CD4-positive, alpha-beta T cell (primary cell): ENCODE data around the gene AP2B1. TPM values are rescaled to one million over a fixed set of nuclear protein-coding genes. Genes with fewer than 3 reads are reported as not detected.

Source experiments
- ATAC-seq: fragments of 200-7000 bp; cut with Tn5 transposase; one replicate; pipeline ENCODE4 v1.10.0; 2022; ENCODE audit warnings: mild to moderate bottlenecking; ENCODE audit not compliant: poor library complexity
- CTCF ChIA-PET: fragments of 350-600 bp; sonication (Branson Sonifier 250); formaldehyde crosslinking; loops from one replicate; lab custom pipeline; 2021; ENCODE audit warnings: antibody characterized with exemption, inconsistent platforms; lab: Charles Lee
- POLR2A ChIA-PET: fragments of 350-600 bp; sonication (Branson Sonifier 250); formaldehyde crosslinking; loops from one replicate; lab custom pipeline; 2021; ENCODE audit warnings: antibody characterized with exemption, inconsistent platforms; lab: Charles Lee
- DNase-seq, 14 experiments: peaks; one replicate each; pipeline ENCODE4 v3.0.0-alpha.2; 2013 to 2020; ENCODE audit warnings: mixed read lengths in 2 of 14
- H3K27ac ChIP-seq, 2 donors: one replicate each; pipeline versions ENCODE4 v1.5.1 to v1.7.0; 2013; ENCODE audit warnings: low read length in 2 of 2, low read depth in 1 of 2, mild to moderate bottlenecking in 1 of 2
- H3K27me3 ChIP-seq, 2 experiments: 1 replicate in 1 of 2; 2 replicates in 1 of 2; pipeline versions ENCODE4 v1.6.1 to v1.7.0; 2013; ENCODE audit warnings: low read length in 2 of 2, control low read depth in 1 of 2, mild to moderate bottlenecking in 1 of 2, moderate library complexity in 1 of 2; ENCODE audit not compliant: insufficient read depth in 2 of 2, control insufficient read depth in 1 of 2
- H3K36me3 ChIP-seq: one replicate; pipeline ENCODE4 v1.6.1; 2013; ENCODE audit warnings: low read length, control low read depth; ENCODE audit not compliant: insufficient read depth
- H3K4me1 ChIP-seq: one replicate; pipeline ENCODE4 v1.6.1; 2013; ENCODE audit warnings: low read length, control low read depth; ENCODE audit not compliant: insufficient read depth
- H3K4me3 ChIP-seq: one replicate; pipeline ENCODE4 v1.5.1; 2013; ENCODE audit warnings: mild to moderate bottlenecking, low read length, moderate library complexity
- H3K9me3 ChIP-seq, 2 experiments: 1 replicate in 1 of 2; 2 replicates in 1 of 2; pipeline versions ENCODE4 v1.6.1 to v1.7.0; 2013; ENCODE audit warnings: low read length in 2 of 2, mild to moderate bottlenecking in 2 of 2, control low read depth in 1 of 2, moderate library complexity in 1 of 2; ENCODE audit not compliant: control insufficient read depth in 1 of 2, insufficient read depth in 1 of 2
- H3K27ac Mint-ChIP-seq: one replicate; pipeline ENCODE4 v1.8.0; 2020; ENCODE audit warnings: mixed read lengths
- H3K27me3 Mint-ChIP-seq: one replicate; pipeline ENCODE4 v1.8.0; 2021; ENCODE audit warnings: mixed read lengths
- H3K36me3 Mint-ChIP-seq: one replicate; pipeline ENCODE4 v1.8.0; 2021; ENCODE audit warnings: low read depth, mixed read lengths
- H3K4me1 Mint-ChIP-seq: one replicate; pipeline ENCODE4 v1.8.0; 2021; ENCODE audit warnings: low read depth, mixed read lengths
- H3K4me3 Mint-ChIP-seq: one replicate; pipeline ENCODE4 v1.8.0; 2020; ENCODE audit warnings: mild to moderate bottlenecking, mixed read lengths
- H3K9me3 Mint-ChIP-seq: one replicate; pipeline ENCODE4 v1.8.0; 2020; ENCODE audit warnings: mixed read lengths
- intact Hi-C, 2 experiments: fragments of 100-400 bp; cut with DNase I in 1 of 2; cut with micrococcal nuclease in 1 of 2; formaldehyde crosslinking; loops; one replicate each; pipeline versions ENCODE4 v1.15.1 to v1.9.0; 2023 to 2025; cut with DNase I, micrococcal nuclease
- total RNA-seq, 174 experiments: library from RNA in 2 of 174; stranded (reverse) in 2 of 174; gene quantifications; one replicate each; pipeline ENCODE4 v1.2.3 and lab custom pipeline; 2021 to 2026
- TF ChIP-seq, protein P1 (sequence below): fragments of 200-600 bp; IDR thresholded peaks from one replicate; pipeline ENCODE4 v1.8.0; 2022; ENCODE audit warnings: antibody characterized with exemption, mild to moderate bottlenecking

The AP2B1 gene
- total RNA-seq, 2 experiments from 2014 or later, result 67.0 to 69.2 TPM

DNA sequence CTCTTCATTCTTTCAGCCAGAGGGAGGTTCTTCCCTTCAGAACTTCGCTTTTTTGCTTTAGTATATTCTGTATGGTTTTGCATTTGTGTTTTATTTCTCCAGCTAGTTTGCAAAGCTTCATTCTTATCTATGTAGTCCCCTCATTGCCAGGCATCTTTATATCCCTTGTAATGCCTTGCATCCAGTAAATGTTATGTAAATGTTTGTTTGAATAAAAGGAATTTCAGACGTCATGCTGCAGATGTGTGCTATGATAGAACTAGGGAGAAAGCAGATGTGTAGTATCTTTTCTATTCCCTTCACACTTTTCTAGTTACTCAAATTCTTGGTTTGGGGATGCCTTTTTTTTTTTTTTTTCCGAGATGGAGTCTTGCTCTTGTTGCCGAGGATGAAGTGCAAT lies 81.7 kb downstream of the AP2B1 start:
- Mint-ChIP-seq H3K27ac (no peak overlapping the region), H3K9me3 (no peaks in the 10 kb centered on the region), H3K4me3 (no peak overlapping the region), H3K4me1 (no peaks in the 10 kb centered on the region), H3K27me3 (no peaks in the 10 kb centered on the region), H3K36me3 (peaks cover 83% of the 10 kb centered on the region)
- Histone ChIP-seq H3K4me1 (no peaks in the 10 kb centered on the region), H3K27me3 (no peaks in the 10 kb centered on the region), H3K9me3 (no peaks in the 10 kb centered on the region), H3K36me3 (peaks cover 62% of the 10 kb centered on the region), H3K4me3 (no peak overlapping the region), H3K27ac (no peak overlapping the region)
- TF ChIP-seq, protein P1, sequence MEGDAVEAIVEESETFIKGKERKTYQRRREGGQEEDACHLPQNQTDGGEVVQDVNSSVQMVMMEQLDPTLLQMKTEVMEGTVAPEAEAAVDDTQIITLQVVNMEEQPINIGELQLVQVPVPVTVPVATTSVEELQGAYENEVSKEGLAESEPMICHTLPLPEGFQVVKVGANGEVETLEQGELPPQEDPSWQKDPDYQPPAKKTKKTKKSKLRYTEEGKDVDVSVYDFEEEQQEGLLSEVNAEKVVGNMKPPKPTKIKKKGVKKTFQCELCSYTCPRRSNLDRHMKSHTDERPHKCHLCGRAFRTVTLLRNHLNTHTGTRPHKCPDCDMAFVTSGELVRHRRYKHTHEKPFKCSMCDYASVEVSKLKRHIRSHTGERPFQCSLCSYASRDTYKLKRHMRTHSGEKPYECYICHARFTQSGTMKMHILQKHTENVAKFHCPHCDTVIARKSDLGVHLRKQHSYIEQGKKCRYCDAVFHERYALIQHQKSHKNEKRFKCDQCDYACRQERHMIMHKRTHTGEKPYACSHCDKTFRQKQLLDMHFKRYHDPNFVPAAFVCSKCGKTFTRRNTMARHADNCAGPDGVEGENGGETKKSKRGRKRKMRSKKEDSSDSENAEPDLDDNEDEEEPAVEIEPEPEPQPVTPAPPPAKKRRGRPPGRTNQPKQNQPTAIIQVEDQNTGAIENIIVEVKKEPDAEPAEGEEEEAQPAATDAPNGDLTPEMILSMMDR, result no peak
- CTCF ChIA-PET, result no interaction called here
- POLR2A ChIA-PET, result interaction anchor here (0.7 kb wide), 1 partner anchor 140 kb away, joined by 3 read pairs; the partner anchor contains the start of gene TAF15
- DNase-seq (no peak), ATAC-seq (no peak)
- intact Hi-C loops, result no loop called here

DNA sequence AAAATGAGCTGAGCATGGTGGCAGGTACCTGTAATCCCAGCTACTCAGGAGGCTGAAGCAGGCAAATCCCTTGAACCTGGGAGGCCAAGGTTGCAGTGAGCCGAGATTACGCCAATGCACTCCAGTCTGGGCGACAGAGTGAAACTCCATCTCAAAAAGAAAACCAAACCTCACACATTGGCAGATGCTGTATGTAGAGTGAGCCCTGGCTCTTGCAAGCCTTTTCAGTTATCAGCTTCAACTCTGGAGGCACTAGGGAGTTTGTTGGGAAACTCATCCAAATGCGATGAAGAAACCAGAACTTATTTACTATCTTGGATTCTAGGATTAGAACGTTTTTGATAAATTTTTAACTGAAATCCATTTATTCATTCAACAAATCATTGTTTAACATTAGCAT lies 87.4 kb downstream of the AP2B1 start:
- POLR2A ChIA-PET, result no interaction called here
- no peaks in the 10 kb centered on the region for H3K9me3 ChIP-seq
- Mint-ChIP-seq H3K27ac (no peak overlapping the region), H3K4me3 (no peak overlapping the region), H3K9me3 (no peaks in the 10 kb centered on the region), H3K36me3 (peaks cover 86% of the 10 kb centered on the region), H3K4me1 (peaks cover 9% of the 10 kb centered on the region), H3K27me3 (no peaks in the 10 kb centered on the region)
- CTCF ChIA-PET, result interaction anchor here (0.6 kb wide), 1 partner anchor 510 kb away, joined by 3 read pairs; no protein-coding TSS in a partner anchor
- ATAC-seq (no peak), DNase-seq (no peak)
- H3K36me3 ChIP-seq, result peaks cover 73% of the 10 kb centered on the region
- H3K4me1 ChIP-seq, result no peaks in the 10 kb centered on the region
- no peak overlapping the region for H3K4me3 ChIP-seq
- no peaks in the 10 kb centered on the region for H3K27me3 ChIP-seq
- TF ChIP-seq, protein P1, result no peak
- intact Hi-C loops, result no loop called here
- no peak overlapping the region for H3K27ac ChIP-seq

DNA sequence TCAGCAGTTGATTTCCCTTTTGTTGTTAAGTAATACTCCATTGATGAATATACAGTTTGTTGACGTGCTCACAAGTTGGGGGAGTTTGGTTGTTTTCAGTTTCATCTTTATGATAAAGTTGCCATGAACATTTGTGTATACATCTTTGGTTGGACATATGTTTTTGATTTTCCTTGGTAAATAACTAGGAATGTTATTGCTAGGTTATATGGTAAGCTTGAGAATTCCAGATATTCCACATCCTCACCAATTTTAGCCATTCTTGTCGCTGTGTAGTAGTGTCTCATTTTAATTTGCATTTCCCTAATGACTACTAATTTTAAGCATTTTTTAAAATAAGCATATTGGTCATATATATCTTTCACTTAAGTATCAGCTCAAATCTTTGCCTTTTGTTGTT lies 89.3 kb downstream of the AP2B1 start:
- no peaks in the 10 kb centered on the region for H3K27me3 ChIP-seq
- Mint-ChIP-seq H3K27ac (peak overlapping the region; percentile 43), H3K4me3 (no peak overlapping the region), H3K36me3 (peaks cover 86% of the 10 kb centered on the region), H3K4me1 (peaks cover 9% of the 10 kb centered on the region), H3K9me3 (no peaks in the 10 kb centered on the region), H3K27me3 (no peaks in the 10 kb centered on the region)
- H3K9me3 ChIP-seq, result no peaks in the 10 kb centered on the region
- no peaks in the 10 kb centered on the region for H3K4me1 ChIP-seq
- no peak overlapping the region for H3K27ac ChIP-seq
- H3K36me3 ChIP-seq, result peaks cover 73% of the 10 kb centered on the region
- no peak for ATAC-seq
- CTCF ChIA-PET, result no interaction called here
- POLR2A ChIA-PET, result interaction anchor here (0.6 kb wide), 1 partner anchor 11 kb away, joined by 3 read pairs; no protein-coding TSS in a partner anchor
- intact Hi-C loops, result no loop called here
- H3K4me3 ChIP-seq, result no peak overlapping the region
- TF ChIP-seq, protein P1, result no peak
- DNase-seq, result no peak
